GM18951 (cell line): ENCODE data around the gene TSEN54.

ENCODE experiments used
- POLR2A ChIP-seq: IDR thresholded peaks from 4 replicates; pipeline ENCODE4 v1.6.1; 2011; ENCODE audit warnings: mild to moderate bottlenecking; ENCODE audit not compliant: insufficient read length, insufficient read depth; ENCODE audit errors: extremely low read depth
- in situ Hi-C: fragments of 300-500 bp; cut with MboI; formaldehyde crosslinking; loops from one replicate; pipeline ENCODE4 v1.12.0; 2022; ENCODE audit warnings: low sequenced_read_pairs, mixed read lengths, inconsistent platforms; ENCODE audit not compliant: unreplicated experiment

TSEN54 gene

GRCh38 chr17:75568412-75569255, 52.3 kb downstream of the TSEN54 start:
- in situ Hi-C loops = no loop called here
- no peak for TF ChIP-seq POLR2A

- in situ Hi-C loops = no loop called here
- no peak for TF ChIP-seq POLR2A
Observed at GRCh38 chr17:75570034-75570676, 53.8 kb downstream of the TSEN54 start.

- in situ Hi-C loops = no loop called here
- TF ChIP-seq POLR2A = no peak
Observed at GRCh38 chr17:75570772-75571171, 54.4 kb downstream of the TSEN54 start.

GRCh38 chr17:75571197-75571884, 55.0 kb downstream of the TSEN54 start:
- in situ Hi-C loops = no loop called here
- TF ChIP-seq POLR2A = peak; percentile 47

GRCh38 chr17:75571885-75572215, 55.5 kb downstream of the TSEN54 start:
- in situ Hi-C loops = no loop called here
- no peak for TF ChIP-seq POLR2A

GRCh38 chr17:75572713-75573539, 56.6 kb downstream of the TSEN54 start:
- no peak for TF ChIP-seq POLR2A
- in situ Hi-C loops = no loop called here

- in situ Hi-C loops = no loop called here
- TF ChIP-seq POLR2A = no peak
Observed at GRCh38 chr17:75573540-75573957, 57.2 kb downstream of the TSEN54 start.

GRCh38 chr17:75573994-75574393, 57.7 kb downstream of the TSEN54 start:
- in situ Hi-C loops = no loop called here
- no peak for TF ChIP-seq POLR2A
